Measurements from ENCODE around the gene CLIP4. TPM values are rescaled to one million over a fixed set of nuclear protein-coding genes. Genes with fewer than 3 reads are reported as not detected.
A peak's percentile ranks its signal among the peaks of the same experiment; 100 is the strongest.

CLIP4 gene, protein sequence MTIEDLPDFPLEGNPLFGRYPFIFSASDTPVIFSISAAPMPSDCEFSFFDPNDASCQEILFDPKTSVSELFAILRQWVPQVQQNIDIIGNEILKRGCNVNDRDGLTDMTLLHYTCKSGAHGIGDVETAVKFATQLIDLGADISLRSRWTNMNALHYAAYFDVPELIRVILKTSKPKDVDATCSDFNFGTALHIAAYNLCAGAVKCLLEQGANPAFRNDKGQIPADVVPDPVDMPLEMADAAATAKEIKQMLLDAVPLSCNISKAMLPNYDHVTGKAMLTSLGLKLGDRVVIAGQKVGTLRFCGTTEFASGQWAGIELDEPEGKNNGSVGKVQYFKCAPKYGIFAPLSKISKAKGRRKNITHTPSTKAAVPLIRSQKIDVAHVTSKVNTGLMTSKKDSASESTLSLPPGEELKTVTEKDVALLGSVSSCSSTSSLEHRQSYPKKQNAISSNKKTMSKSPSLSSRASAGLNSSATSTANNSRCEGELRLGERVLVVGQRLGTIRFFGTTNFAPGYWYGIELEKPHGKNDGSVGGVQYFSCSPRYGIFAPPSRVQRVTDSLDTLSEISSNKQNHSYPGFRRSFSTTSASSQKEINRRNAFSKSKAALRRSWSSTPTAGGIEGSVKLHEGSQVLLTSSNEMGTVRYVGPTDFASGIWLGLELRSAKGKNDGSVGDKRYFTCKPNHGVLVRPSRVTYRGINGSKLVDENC
- 12.5 TPM for total RNA-seq
- 28.2 TPM for polyA plus RNA-seq
- long read RNA-seq, donor 1 = 0 reads
- long read RNA-seq, donor 2, full-length matches to known transcripts = 2 of 2 reads
- long read RNA-seq, donor 2, partial matches to known transcripts = 0 of 2 reads
- long read RNA-seq, donor 2, other reads (novel, unspliced or antisense) = 0 of 2 reads
- long read RNA-seq, donor 3, full-length matches to known transcripts = 1 of 1 reads
- long read RNA-seq, donor 3, partial matches to known transcripts = 0 of 1 reads
- long read RNA-seq, donor 3, other reads (novel, unspliced or antisense) = 0 of 1 reads
- long read RNA-seq, donor 4 = 0 reads
- long read RNA-seq, donor 5 = 0 reads
- long read RNA-seq, donor 6, full-length matches to known transcripts = 2 of 2 reads
- long read RNA-seq, donor 6, partial matches to known transcripts = 0 of 2 reads
- long read RNA-seq, donor 6, other reads (novel, unspliced or antisense) = 0 of 2 reads
- long read RNA-seq, donor 7, full-length matches to known transcripts = 1 of 1 reads
- long read RNA-seq, donor 7, partial matches to known transcripts = 0 of 1 reads
- long read RNA-seq, donor 7, other reads (novel, unspliced or antisense) = 0 of 1 reads
- long read RNA-seq, donor 8 = 0 reads
- long read RNA-seq, donor 9, full-length matches to known transcripts = 1 of 1 reads
- long read RNA-seq, donor 9, partial matches to known transcripts = 0 of 1 reads
- long read RNA-seq, donor 9, other reads (novel, unspliced or antisense) = 0 of 1 reads
- long read RNA-seq, donor 10, full-length matches to known transcripts = 1 of 1 reads
- long read RNA-seq, donor 10, partial matches to known transcripts = 0 of 1 reads
- long read RNA-seq, donor 10, other reads (novel, unspliced or antisense) = 0 of 1 reads

DNA sequence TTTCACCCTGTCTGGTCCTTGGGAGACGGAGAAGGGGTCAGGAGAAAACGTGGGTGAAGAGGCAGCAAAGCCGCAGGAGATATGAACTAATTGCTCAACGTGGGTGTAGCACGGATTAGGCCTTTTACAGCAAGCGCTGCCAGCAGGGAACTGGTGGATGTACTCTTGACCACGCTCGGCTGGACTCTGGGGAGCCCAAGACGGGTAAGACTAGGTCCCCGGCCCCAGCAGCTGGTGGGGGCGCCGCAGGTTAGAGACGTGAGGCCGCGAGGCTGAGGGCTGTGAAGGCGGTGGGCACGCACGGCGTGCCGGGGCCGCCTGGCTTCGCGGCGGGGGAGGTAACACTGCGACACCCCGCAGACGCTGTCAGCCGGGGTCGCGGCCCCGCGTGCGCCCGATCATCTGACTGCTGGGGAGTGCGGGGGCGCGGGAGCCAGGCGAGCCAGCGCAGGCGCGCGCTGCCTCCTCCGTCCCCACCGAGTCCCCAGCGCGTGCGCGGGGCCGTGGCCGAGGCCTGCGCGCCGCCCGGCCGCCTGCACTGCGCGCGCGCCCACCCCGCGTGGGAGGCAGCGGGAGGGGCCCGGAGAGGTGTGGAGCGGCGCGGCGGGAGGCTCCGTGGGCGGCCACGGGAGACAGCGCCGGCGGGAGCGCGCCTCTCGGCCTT lies at the start of gene CLIP4:
TSS of gene CLIP4 (plus strand) at position 470 of the 664 bp plus-strand sequence. CDS start 5,974 bp downstream, outside the sequence.
- Histone ChIP-seq H3K27me3 (ENCODE audit: control insufficient read depth in 2 of 2, insufficient read depth in 1 of 2, low read length in 1 of 2) (peaks cover 0 to 33% of the 10 kb centered on the region in 2 donors), H3K27ac (ENCODE audit: low read depth in 1 of 2, low read length in 1 of 2) (peak within 1 kb of the TSS; percentile 86 to 98), H3K9me3 (ENCODE audit: control insufficient read depth in 2 of 2, insufficient read depth in 1 of 2, low read length in 1 of 2) (no peaks in the 10 kb centered on the region), H3K4me3 (ENCODE audit: low read length in 2 of 2) (peak within 1 kb of the TSS; percentile 48 to 85), H3K4me1 (ENCODE audit: control insufficient read depth in 2 of 2, insufficient read depth in 2 of 2, low read length in 2 of 2) (peaks cover 8 to 21% of the 10 kb centered on the region in 2 donors), H3K36me3 (ENCODE audit: control insufficient read depth in 2 of 2, insufficient read depth in 2 of 2, low read length in 1 of 2) (no peaks in the 10 kb centered on the region)
- 3% methylated on average over 76 of the region's 76 CpGs for WGBS
- DNase-seq (ENCODE audit: low read depth in 6 of 9, low spot score in 9 of 9) = peak in 7 of 9 donors; percentile 33 to 76 (median 47)

DNA sequence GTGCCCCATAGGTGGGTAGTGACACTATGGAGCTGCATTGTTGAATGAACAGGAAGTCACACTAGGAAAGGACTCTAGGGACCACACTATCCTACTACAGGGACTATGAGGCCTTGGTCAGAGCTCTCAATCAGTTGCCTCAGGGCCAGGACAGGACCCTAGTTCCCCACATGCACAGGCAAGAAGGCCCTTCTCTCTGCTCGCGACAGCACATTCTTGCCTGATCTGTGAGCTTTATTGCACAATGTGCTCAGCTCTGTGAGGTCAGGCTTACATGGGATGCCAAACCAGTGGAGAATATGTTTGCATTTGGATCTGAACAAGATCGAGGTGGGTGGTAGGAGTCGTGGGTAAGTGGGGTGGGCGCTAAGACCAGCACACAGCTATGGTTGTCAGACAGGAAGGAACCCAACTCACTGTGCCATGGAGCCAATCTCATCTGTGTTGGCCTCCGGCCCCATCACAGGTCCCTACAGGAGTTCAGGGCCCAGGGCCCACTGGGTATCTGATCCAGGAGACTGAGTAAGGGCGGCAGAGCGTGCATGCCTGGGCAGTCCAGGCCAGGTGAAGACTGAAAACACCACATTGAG lies 48.8 kb upstream of the CLIP4 start:
- no peak for DNase-seq (ENCODE audit: low read depth in 6 of 9, low spot score in 9 of 9)
- Histone ChIP-seq H3K9me3 (ENCODE audit: control insufficient read depth in 2 of 2, insufficient read depth in 1 of 2, low read length in 1 of 2) (no peaks in the 10 kb centered on the region), H3K36me3 (ENCODE audit: control insufficient read depth in 2 of 2, insufficient read depth in 2 of 2, low read length in 1 of 2) (no peaks in the 10 kb centered on the region), H3K27me3 (ENCODE audit: control insufficient read depth in 2 of 2, insufficient read depth in 1 of 2, low read length in 1 of 2) (no peaks in the 10 kb centered on the region), H3K4me1 (ENCODE audit: control insufficient read depth in 2 of 2, insufficient read depth in 2 of 2, low read length in 2 of 2) (peaks cover 2 to 6% of the 10 kb centered on the region in 2 donors), H3K27ac (ENCODE audit: low read depth in 1 of 2, low read length in 1 of 2) (peak overlapping the region; percentile 17 to 68), H3K4me3 (ENCODE audit: low read length in 2 of 2) (no peak overlapping the region)
- 93% methylated on average over 8 of the region's 8 CpGs for WGBS

DNA sequence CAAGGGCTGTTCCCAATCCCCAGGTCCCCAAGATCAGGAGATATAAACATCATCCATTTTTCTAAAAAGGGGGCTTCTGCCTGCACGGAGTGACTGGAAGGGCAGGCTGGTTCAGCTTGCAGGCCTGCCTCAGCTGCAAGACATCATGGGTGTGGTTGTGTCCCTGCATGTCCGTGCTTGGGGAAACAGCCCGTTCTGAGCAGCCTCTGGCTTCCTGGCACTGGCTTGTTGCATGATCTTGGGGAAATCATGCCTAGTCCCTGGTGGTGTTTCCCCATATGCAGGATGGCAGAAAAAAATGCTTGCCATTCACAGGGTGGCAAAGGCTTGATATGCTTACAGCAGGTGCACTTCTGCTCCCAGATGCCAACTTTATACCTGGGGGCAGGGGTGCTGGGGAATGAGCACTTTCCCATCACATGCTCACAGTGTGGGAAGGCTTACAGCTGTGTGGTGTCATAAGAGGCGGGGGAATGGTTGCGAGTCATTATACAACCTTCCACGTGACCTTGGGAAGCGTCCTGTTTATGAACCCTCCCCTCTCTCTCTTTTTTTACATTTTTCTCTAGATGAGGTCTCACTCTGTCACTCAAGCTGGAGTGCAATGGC lies 48.1 kb upstream of the CLIP4 start:
- H3K27ac ChIP-seq (ENCODE audit: low read depth in 1 of 2, low read length in 1 of 2) = no peak overlapping the region
- no peak for DNase-seq (ENCODE audit: low read depth in 6 of 9, low spot score in 9 of 9)
- no peaks in the 10 kb centered on the region for H3K9me3 ChIP-seq (ENCODE audit: control insufficient read depth in 2 of 2, insufficient read depth in 1 of 2, low read length in 1 of 2)
- no peaks in the 10 kb centered on the region for H3K36me3 ChIP-seq (ENCODE audit: control insufficient read depth in 2 of 2, insufficient read depth in 2 of 2, low read length in 1 of 2)
- H3K4me1 ChIP-seq (ENCODE audit: control insufficient read depth in 2 of 2, insufficient read depth in 2 of 2, low read length in 2 of 2) = peaks cover 2 to 6% of the 10 kb centered on the region in 2 donors
- 80% methylated on average over 7 of the region's 7 CpGs for WGBS
- no peak overlapping the region for H3K4me3 ChIP-seq (ENCODE audit: low read length in 2 of 2)
- no peaks in the 10 kb centered on the region for H3K27me3 ChIP-seq (ENCODE audit: control insufficient read depth in 2 of 2, insufficient read depth in 1 of 2, low read length in 1 of 2)

DNA sequence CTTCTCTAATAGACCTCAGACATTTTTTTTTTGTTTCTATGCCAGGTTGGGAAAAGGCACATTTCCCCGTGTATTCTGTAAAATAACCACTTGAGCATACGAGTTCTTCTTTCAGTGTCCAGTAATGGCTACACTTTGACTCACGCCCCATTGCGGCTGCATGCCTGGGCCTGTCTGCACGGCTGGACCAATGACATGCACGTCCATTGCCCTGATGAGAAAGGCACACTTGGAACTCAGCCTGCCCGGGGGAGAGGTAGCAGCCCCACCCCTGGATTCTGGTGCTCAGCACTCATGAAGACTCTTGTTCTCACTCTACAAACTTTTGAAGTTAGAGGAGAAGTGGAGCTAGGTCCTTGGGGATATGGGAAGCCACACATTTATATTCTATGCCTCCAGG lies 46.7 kb upstream of the CLIP4 start:
- Histone ChIP-seq H3K27ac (ENCODE audit: low read depth in 1 of 2, low read length in 1 of 2) (no peak overlapping the region), H3K4me1 (ENCODE audit: control insufficient read depth in 2 of 2, insufficient read depth in 2 of 2, low read length in 2 of 2) (peaks cover 5 to 9% of the 10 kb centered on the region in 2 donors), H3K4me3 (ENCODE audit: low read length in 2 of 2) (no peak overlapping the region), H3K27me3 (ENCODE audit: control insufficient read depth in 2 of 2, insufficient read depth in 1 of 2, low read length in 1 of 2) (no peaks in the 10 kb centered on the region), H3K9me3 (ENCODE audit: control insufficient read depth in 2 of 2, insufficient read depth in 1 of 2, low read length in 1 of 2) (no peaks in the 10 kb centered on the region), H3K36me3 (ENCODE audit: control insufficient read depth in 2 of 2, insufficient read depth in 2 of 2, low read length in 1 of 2) (no peaks in the 10 kb centered on the region)
- no peak for DNase-seq (ENCODE audit: low read depth in 6 of 9, low spot score in 9 of 9)
- WGBS = 93% methylated on average over 7 of the region's 7 CpGs

DNA sequence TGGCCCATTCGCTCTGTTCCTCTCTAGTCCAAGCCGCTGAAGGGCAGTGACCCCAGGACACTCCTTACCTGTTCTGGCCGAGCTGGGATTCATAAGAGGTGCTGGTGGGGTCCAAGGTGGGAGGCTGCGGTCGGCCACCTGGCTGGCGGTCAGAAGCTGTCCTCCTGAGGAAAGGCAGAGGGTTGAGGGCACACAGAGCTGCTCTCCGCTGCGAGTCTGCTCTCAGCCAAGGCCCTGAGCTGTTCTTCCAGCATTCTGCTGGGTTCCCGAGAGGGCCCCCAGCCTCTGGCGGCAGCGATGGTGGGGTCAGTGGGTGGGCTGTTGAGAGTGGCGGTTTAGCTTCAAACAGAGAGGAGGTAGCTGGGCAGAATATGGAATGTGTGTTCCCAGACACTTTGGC lies 44.7 kb upstream of the CLIP4 start:
- 98% methylated on average over 12 of the region's 12 CpGs for WGBS
- Histone ChIP-seq H3K36me3 (ENCODE audit: control insufficient read depth in 2 of 2, insufficient read depth in 2 of 2, low read length in 1 of 2) (no peaks in the 10 kb centered on the region), H3K9me3 (ENCODE audit: control insufficient read depth in 2 of 2, insufficient read depth in 1 of 2, low read length in 1 of 2) (no peaks in the 10 kb centered on the region), H3K4me1 (ENCODE audit: control insufficient read depth in 2 of 2, insufficient read depth in 2 of 2, low read length in 2 of 2) (peaks cover 5 to 9% of the 10 kb centered on the region in 2 donors), H3K27ac (ENCODE audit: low read depth in 1 of 2, low read length in 1 of 2) (no peak overlapping the region), H3K4me3 (ENCODE audit: low read length in 2 of 2) (no peak overlapping the region), H3K27me3 (ENCODE audit: control insufficient read depth in 2 of 2, insufficient read depth in 1 of 2, low read length in 1 of 2) (no peaks in the 10 kb centered on the region)
- DNase-seq (ENCODE audit: low read depth in 6 of 9, low spot score in 9 of 9) = no peak

DNA sequence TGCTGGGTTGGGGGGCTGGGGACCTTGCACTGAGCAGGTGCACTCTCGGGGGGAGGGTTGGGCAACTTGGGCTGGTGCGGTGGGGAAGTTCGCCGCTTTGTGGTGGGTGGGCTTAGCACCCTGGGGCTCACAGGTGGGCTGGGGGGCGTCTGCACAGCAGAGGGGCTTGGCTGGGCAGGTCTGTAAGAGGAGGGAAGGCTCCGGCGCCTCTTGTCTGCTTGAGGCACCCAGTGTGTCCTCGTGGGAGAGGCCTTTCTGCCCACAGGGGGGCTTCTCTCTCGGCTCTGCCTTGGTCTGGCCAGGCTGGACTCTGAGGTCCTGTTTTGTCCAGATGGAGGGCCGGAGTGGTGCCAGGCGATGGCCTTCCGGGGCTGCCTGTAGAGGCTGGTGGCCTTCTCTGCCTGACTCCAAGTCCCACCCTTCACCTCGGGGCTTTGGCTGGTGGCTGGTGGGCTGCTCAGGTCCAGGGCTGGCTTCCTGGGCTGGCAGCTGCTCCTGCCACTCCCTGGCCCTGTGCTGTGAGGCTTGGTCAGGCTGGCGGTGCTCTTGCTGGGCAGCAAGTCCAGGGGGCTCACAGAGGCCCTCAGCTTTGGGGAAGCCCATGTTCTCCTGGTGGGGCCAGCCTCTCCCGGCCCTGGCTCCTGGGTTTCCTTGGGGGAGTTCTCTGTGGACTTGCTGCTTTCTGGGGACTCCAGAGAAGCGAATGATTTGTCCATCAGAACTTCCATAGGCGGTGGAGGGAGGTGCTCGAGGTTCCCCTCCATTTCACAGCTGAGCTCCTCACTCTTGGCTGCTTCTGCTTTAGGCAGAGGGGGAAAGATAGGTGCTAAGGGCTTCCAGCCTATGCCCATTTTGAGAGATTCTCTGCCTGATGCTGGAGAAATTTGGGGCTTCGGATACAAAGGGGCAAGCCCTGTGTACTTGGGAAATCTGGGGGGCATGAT lies 43.9 kb upstream of the CLIP4 start:
- Histone ChIP-seq H3K27me3 (ENCODE audit: control insufficient read depth in 2 of 2, insufficient read depth in 1 of 2, low read length in 1 of 2) (no peaks in the 10 kb centered on the region), H3K4me3 (ENCODE audit: low read length in 2 of 2) (no peak overlapping the region), H3K36me3 (ENCODE audit: control insufficient read depth in 2 of 2, insufficient read depth in 2 of 2, low read length in 1 of 2) (no peaks in the 10 kb centered on the region), H3K27ac (ENCODE audit: low read depth in 1 of 2, low read length in 1 of 2) (no peak overlapping the region), H3K4me1 (ENCODE audit: control insufficient read depth in 2 of 2, insufficient read depth in 2 of 2, low read length in 2 of 2) (peaks cover 5 to 9% of the 10 kb centered on the region in 2 donors), H3K9me3 (ENCODE audit: control insufficient read depth in 2 of 2, insufficient read depth in 1 of 2, low read length in 1 of 2) (no peaks in the 10 kb centered on the region)
- no peak for DNase-seq (ENCODE audit: low read depth in 6 of 9, low spot score in 9 of 9)
- 91% methylated on average over 19 of the region's 19 CpGs for WGBS

DNA sequence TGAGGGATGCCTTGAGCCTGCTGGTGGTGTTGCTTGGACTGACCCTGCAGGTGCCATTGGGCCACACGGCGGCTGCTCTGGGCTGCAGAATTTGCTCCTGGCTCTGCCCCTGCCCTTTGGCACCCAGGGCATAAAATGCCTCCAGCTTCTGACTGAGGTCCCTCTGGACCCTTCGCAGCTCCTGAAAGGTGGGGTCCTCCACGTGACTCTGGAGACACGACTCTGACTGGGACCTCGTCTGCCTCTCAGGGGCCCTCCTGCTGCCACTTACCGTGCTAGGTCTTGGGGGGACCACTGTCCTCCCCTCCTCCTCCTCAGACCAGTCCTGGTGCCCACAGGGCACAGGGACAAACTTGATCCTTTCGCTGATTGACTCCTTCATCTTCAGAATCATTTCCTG lies 43.0 kb upstream of the CLIP4 start:
- 90% methylated on average over 8 of the region's 8 CpGs for WGBS
- Histone ChIP-seq H3K27ac (ENCODE audit: low read depth in 1 of 2, low read length in 1 of 2) (no peak overlapping the region), H3K9me3 (ENCODE audit: control insufficient read depth in 2 of 2, insufficient read depth in 1 of 2, low read length in 1 of 2) (no peaks in the 10 kb centered on the region), H3K4me3 (ENCODE audit: low read length in 2 of 2) (no peak overlapping the region), H3K4me1 (ENCODE audit: control insufficient read depth in 2 of 2, insufficient read depth in 2 of 2, low read length in 2 of 2) (peaks cover 3 to 6% of the 10 kb centered on the region in 2 donors), H3K27me3 (ENCODE audit: control insufficient read depth in 2 of 2, insufficient read depth in 1 of 2, low read length in 1 of 2) (no peaks in the 10 kb centered on the region), H3K36me3 (ENCODE audit: control insufficient read depth in 2 of 2, insufficient read depth in 2 of 2, low read length in 1 of 2) (no peaks in the 10 kb centered on the region)
- no peak for DNase-seq (ENCODE audit: low read depth in 6 of 9, low spot score in 9 of 9)

Measured in thymus (tissue), 14 donors.